ENCODE measurements around the gene BAK1. TPM values are rescaled to one million over a fixed set of nuclear protein-coding genes. Genes with fewer than 3 reads are reported as not detected.

Gene BAK1
- total and polyA plus RNA-seq, 2 experiments from 2014 or later, result 18.6 to 33.1 TPM

GRCh38 chr6:33592595-33593413, 12.7 kb upstream of the BAK1 start:
- Histone ChIP-seq H2AFZ (peak overlapping the region; percentile 66), H3K27me3 (no peaks in the 10 kb centered on the region), H3K79me2 (no peaks in the 10 kb centered on the region), H3K4me1 (ENCODE audit: insufficient read depth) (peaks cover 34% of the 10 kb centered on the region), H4K20me1 (ENCODE audit: insufficient read depth, poor library complexity, severe bottlenecking) (no peaks in the 10 kb centered on the region), H3K9me2 (replicated peaks; ENCODE audit: insufficient read depth) (no peaks in the 10 kb centered on the region), H3K4me2 (peak overlapping the region; percentile 74), H3K36me3 (replicated peaks; ENCODE audit: insufficient read depth, low read depth) (no peaks in the 10 kb centered on the region), H3K4me3 (no peak overlapping the region), H3K9me3 (ENCODE audit: low read depth) (no peaks in the 10 kb centered on the region), H3K27ac (peak overlapping the region; percentile 31)
- TF ChIP-seq EZH2phosphoT487 (IDR thresholded peaks at IDR 0.05; ENCODE audit: low read depth, severe bottlenecking, unreplicated experiment) (no peak), CTCF (IDR thresholded peaks at IDR 0.05; ENCODE audit: poor library complexity) (no peak), EZH2 (IDR thresholded peaks at IDR 0.05; ENCODE audit: borderline replicate concordance) (no peak)
- peak; percentile 71 for DNase-seq (ENCODE audit: low spot score)
- WGBS (ENCODE audit: low lambda C conversion rate, missing lambda C conversion rate), result 41% methylated on average over 41 of the region's 57 CpGs

- Histone ChIP-seq H2AFZ (no peak overlapping the region), H3K27me3 (no peaks in the 10 kb centered on the region), H3K4me2 (no peak overlapping the region), H3K4me3 (no peak overlapping the region), H3K27ac (no peak overlapping the region), H3K4me1 (ENCODE audit: insufficient read depth) (peaks cover 34% of the 10 kb centered on the region), H4K20me1 (ENCODE audit: insufficient read depth, poor library complexity, severe bottlenecking) (no peaks in the 10 kb centered on the region), H3K36me3 (replicated peaks; ENCODE audit: insufficient read depth, low read depth) (no peaks in the 10 kb centered on the region), H3K9me2 (replicated peaks; ENCODE audit: insufficient read depth) (no peaks in the 10 kb centered on the region), H3K9me3 (ENCODE audit: low read depth) (no peaks in the 10 kb centered on the region), H3K79me2 (no peaks in the 10 kb centered on the region)
- TF ChIP-seq EZH2phosphoT487 (IDR thresholded peaks at IDR 0.05; ENCODE audit: low read depth, severe bottlenecking, unreplicated experiment) (no peak), CTCF (IDR thresholded peaks at IDR 0.05; ENCODE audit: poor library complexity) (no peak)
- 83% methylated on average over 7 of the region's 7 CpGs for WGBS (ENCODE audit: low lambda C conversion rate, missing lambda C conversion rate)
- no peak for DNase-seq (ENCODE audit: low spot score)
Measured at GRCh38 chr6:33592280-33592594, 12.2 kb upstream of the BAK1 start.

- Histone ChIP-seq H3K36me3 (replicated peaks; ENCODE audit: insufficient read depth, low read depth) (no peaks in the 10 kb centered on the region), H4K20me1 (ENCODE audit: insufficient read depth, poor library complexity, severe bottlenecking) (no peaks in the 10 kb centered on the region), H3K4me2 (no peak overlapping the region), H3K27ac (peak overlapping the region; percentile 95), H3K79me2 (no peaks in the 10 kb centered on the region), H2AFZ (no peak overlapping the region), H3K9me3 (ENCODE audit: low read depth) (no peaks in the 10 kb centered on the region), H3K4me3 (no peak overlapping the region), H3K27me3 (no peaks in the 10 kb centered on the region), H3K4me1 (ENCODE audit: insufficient read depth) (peaks cover 34% of the 10 kb centered on the region), H3K9me2 (replicated peaks; ENCODE audit: insufficient read depth) (no peaks in the 10 kb centered on the region)
- DNase-seq (ENCODE audit: low spot score), result no peak
- no peak for TF ChIP-seq EZH2 (IDR thresholded peaks at IDR 0.05; ENCODE audit: borderline replicate concordance)
- TF ChIP-seq CTCF (IDR thresholded peaks at IDR 0.05; ENCODE audit: poor library complexity), result no peak
- no peak for TF ChIP-seq EZH2phosphoT487 (IDR thresholded peaks at IDR 0.05; ENCODE audit: low read depth, severe bottlenecking, unreplicated experiment)
- 99% methylated on average over 9 of the region's 9 CpGs for WGBS (ENCODE audit: low lambda C conversion rate, missing lambda C conversion rate)
Measured at GRCh38 chr6:33591424-33592032, 11.5 kb upstream of the BAK1 start.

Data from hepatocyte (in vitro differentiated cells).